Hepatocyte (in vitro differentiated cells): ENCODE results near the gene NLRP12.

Experiments
- CTCF ChIP-seq: fragments of 200-600 bp; sonication (generic); IDR thresholded peaks from 2 replicates; pipeline ENCODE4 v1.5.1; 2016; ENCODE audit warnings: antibody characterized with exemption, mild to moderate bottlenecking; ENCODE audit not compliant: poor library complexity
- EZH2 ChIP-seq: fragments of 200-600 bp; sonication (generic); IDR thresholded peaks from 2 replicates; pipeline ENCODE4 v1.6.1; 2016; ENCODE audit warnings: antibody characterized with exemption, mild to moderate bottlenecking, borderline replicate concordance
- EZH2phosphoT487 ChIP-seq: fragments of 200-600 bp; sonication (generic); IDR thresholded peaks from one replicate; pipeline ENCODE4 v1.6.1; 2018; ENCODE audit warnings: antibody characterized with exemption, mild to moderate bottlenecking, low read depth, moderate library complexity; ENCODE audit not compliant: unreplicated experiment, severe bottlenecking

- TF ChIP-seq CTCF (no peak), EZH2phosphoT487 (no peak), EZH2 (no peak)
These were observed 42.1 kb upstream of the NLRP12 start for GRCh38 chr19:53865918-53866864.
